Testis (tissue), 2 donors: Measurements from ENCODE around the gene KCNAB3.

Source experiments
- POLR2A ChIP-seq: fragments of 450-650 bp; IDR thresholded peaks from one replicate; pipeline ENCODE4 v1.6.1; 2017; ENCODE audit warnings: antibody characterized with exemption, mild to moderate bottlenecking, moderate library complexity
- TF ChIP-seq, protein P1 (sequence below), 3 experiments: fragments of 450-650 bp in 2 of 3; fragments of 200-600 bp in 1 of 3; sonication (generic) in 1 of 3; IDR thresholded peaks; one replicate each; pipeline ENCODE4 v1.5.1; 2016 to 2019; ENCODE audit warnings: antibody characterized with exemption in 3 of 3, mild to moderate bottlenecking in 2 of 3, moderate library complexity in 1 of 3

DNA sequence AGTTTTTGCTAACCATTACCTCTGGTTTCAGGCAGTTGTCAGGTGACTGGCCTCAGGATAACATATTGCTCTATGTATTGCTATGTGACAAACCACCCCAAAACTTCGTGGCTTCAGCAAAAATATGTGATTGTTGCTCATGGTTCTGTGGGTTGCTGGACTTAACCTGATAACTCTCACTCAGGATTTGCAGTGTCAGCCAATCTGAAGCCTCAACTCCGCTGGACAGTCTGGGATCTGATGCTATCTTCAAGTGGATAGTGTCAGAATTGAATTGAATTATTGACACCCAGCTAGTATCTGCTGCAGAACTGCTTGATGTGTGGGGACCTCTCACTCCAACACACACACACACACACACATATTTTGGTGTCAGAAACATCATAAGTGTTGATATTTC lies 38.1 kb upstream of the KCNAB3 start:
- TF ChIP-seq, protein P1, sequence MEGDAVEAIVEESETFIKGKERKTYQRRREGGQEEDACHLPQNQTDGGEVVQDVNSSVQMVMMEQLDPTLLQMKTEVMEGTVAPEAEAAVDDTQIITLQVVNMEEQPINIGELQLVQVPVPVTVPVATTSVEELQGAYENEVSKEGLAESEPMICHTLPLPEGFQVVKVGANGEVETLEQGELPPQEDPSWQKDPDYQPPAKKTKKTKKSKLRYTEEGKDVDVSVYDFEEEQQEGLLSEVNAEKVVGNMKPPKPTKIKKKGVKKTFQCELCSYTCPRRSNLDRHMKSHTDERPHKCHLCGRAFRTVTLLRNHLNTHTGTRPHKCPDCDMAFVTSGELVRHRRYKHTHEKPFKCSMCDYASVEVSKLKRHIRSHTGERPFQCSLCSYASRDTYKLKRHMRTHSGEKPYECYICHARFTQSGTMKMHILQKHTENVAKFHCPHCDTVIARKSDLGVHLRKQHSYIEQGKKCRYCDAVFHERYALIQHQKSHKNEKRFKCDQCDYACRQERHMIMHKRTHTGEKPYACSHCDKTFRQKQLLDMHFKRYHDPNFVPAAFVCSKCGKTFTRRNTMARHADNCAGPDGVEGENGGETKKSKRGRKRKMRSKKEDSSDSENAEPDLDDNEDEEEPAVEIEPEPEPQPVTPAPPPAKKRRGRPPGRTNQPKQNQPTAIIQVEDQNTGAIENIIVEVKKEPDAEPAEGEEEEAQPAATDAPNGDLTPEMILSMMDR (IDR thresholded peaks at IDR 0.05) = no peak
- no peak for TF ChIP-seq POLR2A
